Measurements from ENCODE around the gene MARCO. TPM values are rescaled to one million over a fixed set of nuclear protein-coding genes. Genes with fewer than 3 reads are reported as not detected.

Gene MARCO
- total RNA-seq, 1 donor from 2014 or later = 7.0 TPM

- H3K9me3 ChIP-seq (replicated peaks) = peaks cover 38% of the 10 kb centered on the region
- intact Hi-C loops (cut with micrococcal nuclease) = no loop called here
- no peaks in the 10 kb centered on the region for H3K36me3 ChIP-seq
- no peak for DNase-seq
- H3K27me3 ChIP-seq (ENCODE audit: low read depth) = peaks cover 19% of the 10 kb centered on the region
- H3K27ac ChIP-seq (replicated peaks) = no peak overlapping the region
- no peaks in the 10 kb centered on the region for H3K4me1 ChIP-seq
- no peak for TF ChIP-seq CTCF (IDR thresholded peaks at IDR 0.05; ENCODE audit: borderline replicate concordance)
- H3K4me3 ChIP-seq = no peak overlapping the region
Measured at GRCh38 chr2:118929059-118929458, 12.9 kb upstream of the MARCO start.

- Histone ChIP-seq H3K9me3 (replicated peaks) (peaks cover 40% of the 10 kb centered on the region), H3K27me3 (ENCODE audit: low read depth) (no peaks in the 10 kb centered on the region), H3K4me1 (no peaks in the 10 kb centered on the region), H3K36me3 (no peaks in the 10 kb centered on the region), H3K27ac (replicated peaks) (no peak overlapping the region), H3K4me3 (no peak overlapping the region)
- no peak for TF ChIP-seq CTCF (IDR thresholded peaks at IDR 0.05; ENCODE audit: borderline replicate concordance)
- intact Hi-C loops (cut with micrococcal nuclease) = no loop called here
- DNase-seq = no peak
Measured at GRCh38 chr2:118932949-118933348, 9.0 kb upstream of the MARCO start.

GRCh38 chr2:118936306-118936705, 5.7 kb upstream of the MARCO start:
- no peaks in the 10 kb centered on the region for H3K36me3 ChIP-seq
- H3K27ac ChIP-seq (replicated peaks) = no peak overlapping the region
- no peak for DNase-seq

GRCh38 chr2:118936936-118937335, 5.1 kb upstream of the MARCO start:
- no peak overlapping the region for H3K4me3 ChIP-seq
- no peak overlapping the region for H3K27ac ChIP-seq (replicated peaks)
- intact Hi-C loops (cut with micrococcal nuclease) = no loop called here
- DNase-seq = no peak
- no peak for TF ChIP-seq CTCF (IDR thresholded peaks at IDR 0.05; ENCODE audit: borderline replicate concordance)
- no peaks in the 10 kb centered on the region for H3K36me3 ChIP-seq
- no peaks in the 10 kb centered on the region for H3K4me1 ChIP-seq
- H3K9me3 ChIP-seq (replicated peaks) = peaks cover 23% of the 10 kb centered on the region
- peaks cover 15% of the 10 kb centered on the region for H3K27me3 ChIP-seq (ENCODE audit: low read depth)

More at GRCh38 chr2:118936306-118936705, 5.7 kb upstream of the MARCO start:
- peaks cover 11% of the 10 kb centered on the region for H3K27me3 ChIP-seq (ENCODE audit: low read depth)
- H3K9me3 ChIP-seq (replicated peaks) = peaks cover 29% of the 10 kb centered on the region
- no peak overlapping the region for H3K4me3 ChIP-seq
- no peaks in the 10 kb centered on the region for H3K4me1 ChIP-seq
- intact Hi-C loops (cut with micrococcal nuclease) = no loop called here
- no peak for TF ChIP-seq CTCF (IDR thresholded peaks at IDR 0.05; ENCODE audit: borderline replicate concordance)

GRCh38 chr2:118937817-118938216, 4.2 kb upstream of the MARCO start:
- peaks cover 24% of the 10 kb centered on the region for H3K27me3 ChIP-seq (ENCODE audit: low read depth)

More at GRCh38 chr2:118937817-118938216, 4.2 kb upstream of the MARCO start:
- no peaks in the 10 kb centered on the region for H3K4me1 ChIP-seq
- H3K36me3 ChIP-seq = no peaks in the 10 kb centered on the region
- H3K27ac ChIP-seq (replicated peaks) = no peak overlapping the region
- DNase-seq = no peak
- peaks cover 14% of the 10 kb centered on the region for H3K9me3 ChIP-seq (replicated peaks)
- H3K4me3 ChIP-seq = no peak overlapping the region
- intact Hi-C loops (cut with micrococcal nuclease) = no loop called here
- TF ChIP-seq CTCF (IDR thresholded peaks at IDR 0.05; ENCODE audit: borderline replicate concordance) = no peak

All from left ventricle myocardium inferior (tissue), 1 donor.